Keratinocyte (primary cell): ENCODE results near the gene ETFB.

Experiments used
- CTCF ChIP-seq, 3 experiments: IDR thresholded peaks in 1 of 3; conservative IDR thresholded peaks in 1 of 3; optimal IDR thresholded peaks in 1 of 3; 2 replicates in 2 of 3; 3 replicates in 1 of 3; pipeline versions ENCODE3 to v1.5.1; 2011; ENCODE audit warnings: low read length in 3 of 3, mild to moderate bottlenecking in 3 of 3, moderate library complexity in 2 of 3, control low read depth in 1 of 3, inconsistent platforms in 1 of 3; ENCODE audit not compliant: insufficient read depth in 2 of 3; ENCODE audit errors: extremely low read depth in 1 of 3
- EZH2 ChIP-seq: IDR thresholded peaks from one replicate; pipeline ENCODE4 v1.6.1; 2012; ENCODE audit warnings: inconsistent platforms, mild to moderate bottlenecking, low read length, moderate library complexity

- TF ChIP-seq EZH2 (no peak), CTCF (optimal IDR thresholded peaks at IDR 0.05 in 1 of 3, IDR thresholded peaks at IDR 0.05 in 1 of 3, conservative IDR thresholded peaks at IDR 0.05 in 1 of 3; ENCODE audit: extremely low read depth in 1 of 3, insufficient read depth in 2 of 3, low read length in 3 of 3) (no peak)
Measured at GRCh38 chr19:51320280-51320657, 45.9 kb downstream of the ETFB start.
